IPS DF 4.7 (cell line): Measurements from ENCODE around the gene EDN2.

ENCODE experiments used
- DNase-seq: peaks from one replicate; pipeline ENCODE4 v3.0.0-alpha.2; 2013; ENCODE audit warnings: low spot score; ENCODE audit errors: extremely low read depth

Gene EDN2

GRCh38 chr1:41483960-41484401, 502 bp downstream of the EDN2 start:
- DNase-seq: no peak

GRCh38 chr1:41483001-41483850, 1.3 kb downstream of the EDN2 start:
- DNase-seq: no peak

GRCh38 chr1:41482001-41482765, 2.3 kb downstream of the EDN2 start:
- DNase-seq: no peak

GRCh38 chr1:41481109-41481775, 3.2 kb downstream of the EDN2 start:
- DNase-seq: no peak

GRCh38 chr1:41480204-41481108, 4.0 kb downstream of the EDN2 start:
- no peak for DNase-seq

GRCh38 chr1:41479808-41480160, 4.7 kb downstream of the EDN2 start:
- DNase-seq: no peak

- no peak for DNase-seq
Observed at GRCh38 chr1:41479000-41479807, 5.3 kb downstream of the EDN2 start.

- no peak for DNase-seq
Observed at GRCh38 chr1:41478118-41478748, 6.2 kb downstream of the EDN2 start.

GRCh38 chr1:41476807-41477361, 7.6 kb downstream of the EDN2 start:
- no peak for DNase-seq

- no peak for DNase-seq
Observed at GRCh38 chr1:41475859-41476567, 8.5 kb downstream of the EDN2 start.

GRCh38 chr1:41475346-41475745, 9.1 kb downstream of the EDN2 start:
- no peak for DNase-seq

- no peak for DNase-seq
Observed at GRCh38 chr1:41474490-41475271, 9.8 kb downstream of the EDN2 start.

- no peak for DNase-seq
Observed at GRCh38 chr1:41473738-41474362, 10.6 kb downstream of the EDN2 start.

GRCh38 chr1:41471658-41472057, 12.8 kb downstream of the EDN2 start:
- no peak for DNase-seq

- no peak for DNase-seq
Observed at GRCh38 chr1:41469706-41470105, 14.8 kb downstream of the EDN2 start.

GRCh38 chr1:41468122-41468762, 16.2 kb downstream of the EDN2 start:
- DNase-seq: no peak

- no peak for DNase-seq
Observed at GRCh38 chr1:41467673-41468072, 16.8 kb downstream of the EDN2 start.
